ENCODE data around the gene CCR4.

GRCh38 chr3:32991781-32992180, 40.3 kb downstream of the CCR4 start:
- TF ChIP-seq POLR2AphosphoS5 (IDR thresholded peaks at IDR 0.05; ENCODE audit: low read depth, low read length) (no peak), ZNF274 (IDR thresholded peaks at IDR 0.05; ENCODE audit: low read depth, low read length) (no peak), POLR2A (IDR thresholded peaks at IDR 0.05; ENCODE audit: borderline replicate concordance, extremely low read depth, insufficient read depth, insufficient read length) (no peak), CEBPB (IDR thresholded peaks at IDR 0.05; ENCODE audit: low read depth) (no peak), CTCF (IDR thresholded peaks at IDR 0.05 in 2 of 3, conservative IDR thresholded peaks at IDR 0.05 in 1 of 3; ENCODE audit: borderline replicate concordance in 1 of 3, insufficient read depth in 1 of 3, low read depth in 2 of 3, low read length in 2 of 3) (no peak), ZFX (IDR thresholded peaks at IDR 0.05) (no peak), FOSL1 (IDR thresholded peaks at IDR 0.05; ENCODE audit: low read depth) (no peak), ZBTB33 (IDR thresholded peaks at IDR 0.05; ENCODE audit: extremely low read depth, insufficient replicate concordance, low read length) (no peak)
- TF ChIP-seq, protein P1, sequence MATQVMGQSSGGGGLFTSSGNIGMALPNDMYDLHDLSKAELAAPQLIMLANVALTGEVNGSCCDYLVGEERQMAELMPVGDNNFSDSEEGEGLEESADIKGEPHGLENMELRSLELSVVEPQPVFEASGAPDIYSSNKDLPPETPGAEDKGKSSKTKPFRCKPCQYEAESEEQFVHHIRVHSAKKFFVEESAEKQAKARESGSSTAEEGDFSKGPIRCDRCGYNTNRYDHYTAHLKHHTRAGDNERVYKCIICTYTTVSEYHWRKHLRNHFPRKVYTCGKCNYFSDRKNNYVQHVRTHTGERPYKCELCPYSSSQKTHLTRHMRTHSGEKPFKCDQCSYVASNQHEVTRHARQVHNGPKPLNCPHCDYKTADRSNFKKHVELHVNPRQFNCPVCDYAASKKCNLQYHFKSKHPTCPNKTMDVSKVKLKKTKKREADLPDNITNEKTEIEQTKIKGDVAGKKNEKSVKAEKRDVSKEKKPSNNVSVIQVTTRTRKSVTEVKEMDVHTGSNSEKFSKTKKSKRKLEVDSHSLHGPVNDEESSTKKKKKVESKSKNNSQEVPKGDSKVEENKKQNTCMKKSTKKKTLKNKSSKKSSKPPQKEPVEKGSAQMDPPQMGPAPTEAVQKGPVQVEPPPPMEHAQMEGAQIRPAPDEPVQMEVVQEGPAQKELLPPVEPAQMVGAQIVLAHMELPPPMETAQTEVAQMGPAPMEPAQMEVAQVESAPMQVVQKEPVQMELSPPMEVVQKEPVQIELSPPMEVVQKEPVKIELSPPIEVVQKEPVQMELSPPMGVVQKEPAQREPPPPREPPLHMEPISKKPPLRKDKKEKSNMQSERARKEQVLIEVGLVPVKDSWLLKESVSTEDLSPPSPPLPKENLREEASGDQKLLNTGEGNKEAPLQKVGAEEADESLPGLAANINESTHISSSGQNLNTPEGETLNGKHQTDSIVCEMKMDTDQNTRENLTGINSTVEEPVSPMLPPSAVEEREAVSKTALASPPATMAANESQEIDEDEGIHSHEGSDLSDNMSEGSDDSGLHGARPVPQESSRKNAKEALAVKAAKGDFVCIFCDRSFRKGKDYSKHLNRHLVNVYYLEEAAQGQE (IDR thresholded peaks at IDR 0.05; ENCODE audit: low read depth) = no peak

Measured in HCT116 (cell line).